AML-193 (cell line): ENCODE data around the gene PPM1B.
"Not testable (repeated sequence)": the region's sequence is repeated elsewhere in the genome, so short reads cannot be mapped to it uniquely, and the experiment has no call there.

Source experiments
- DNase-seq, 2 experiments: peaks; one replicate each; lab custom pipeline; 2025; lab: John Stamatoyannopoulos, UW

The PPM1B gene

DNA sequence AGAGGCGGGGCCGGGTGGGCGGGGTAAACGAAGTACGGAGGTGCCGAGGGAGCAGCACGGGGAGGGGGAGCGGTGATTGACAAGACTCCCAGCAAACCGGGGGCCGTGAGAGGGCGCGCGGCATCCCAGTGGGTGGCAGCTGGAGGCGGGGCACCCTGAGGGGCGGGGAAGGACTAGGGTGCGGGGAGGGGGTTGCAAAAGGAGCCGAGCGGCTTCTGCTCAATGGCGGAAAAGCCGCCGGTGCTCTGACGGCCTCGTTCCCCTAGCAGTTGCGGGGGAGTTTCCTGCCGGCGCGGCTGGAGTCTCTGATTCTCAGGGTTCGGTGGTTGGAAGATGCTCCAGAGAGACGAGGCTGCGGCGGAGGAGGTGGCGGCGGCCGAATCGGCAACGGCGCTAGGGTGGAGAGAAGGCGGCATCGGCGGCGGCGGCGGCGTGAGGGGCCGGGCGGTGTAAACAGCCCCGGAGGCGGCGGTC, at the start of gene PPM1B:
Gene PPM1B (plus strand): TSS at position 195 of the 474 bp plus-strand sequence. CDS start 32,325 bp downstream, outside the sequence.
- DNase-seq: no peak

DNA sequence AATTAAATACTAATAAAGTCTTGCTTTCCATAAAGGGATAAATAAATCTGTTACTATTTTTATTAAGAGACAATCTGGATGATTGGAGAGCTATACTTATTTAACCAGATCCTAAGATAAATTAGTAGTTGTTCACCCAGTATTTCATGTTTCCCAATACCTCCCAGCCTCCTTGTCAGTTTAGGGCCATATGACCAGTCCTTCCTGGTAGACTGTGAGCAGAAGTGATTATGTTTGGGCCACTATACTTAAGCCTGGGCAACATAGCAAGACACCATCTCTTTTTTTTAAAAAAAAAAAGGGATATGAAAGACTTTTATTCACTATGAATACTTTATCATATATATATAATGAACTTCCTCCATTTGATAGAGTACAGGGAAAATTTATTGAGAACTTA, 48.8 kb upstream of the PPM1B start:
- no peak for DNase-seq

DNA sequence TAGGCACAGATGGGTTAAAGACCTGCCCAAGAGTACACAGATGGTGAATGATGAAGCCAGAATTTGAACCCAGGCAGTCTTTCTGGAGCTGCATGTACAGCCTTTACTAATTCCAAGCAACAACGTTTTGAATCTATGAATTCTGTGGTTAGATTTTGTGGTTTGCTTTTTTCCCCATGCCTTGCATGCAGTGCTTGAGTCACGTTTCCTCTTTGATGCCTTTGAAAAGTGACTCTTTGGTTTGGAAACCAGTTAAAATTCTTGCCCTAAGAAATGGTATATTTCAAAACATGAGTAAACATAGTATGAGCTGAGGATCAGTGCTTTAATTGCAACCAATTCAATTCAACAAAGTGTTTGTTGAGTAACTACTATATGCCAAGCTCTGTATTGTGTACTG, 48.2 kb upstream of the PPM1B start:
- peak; percentile 88 to 94 for DNase-seq

DNA sequence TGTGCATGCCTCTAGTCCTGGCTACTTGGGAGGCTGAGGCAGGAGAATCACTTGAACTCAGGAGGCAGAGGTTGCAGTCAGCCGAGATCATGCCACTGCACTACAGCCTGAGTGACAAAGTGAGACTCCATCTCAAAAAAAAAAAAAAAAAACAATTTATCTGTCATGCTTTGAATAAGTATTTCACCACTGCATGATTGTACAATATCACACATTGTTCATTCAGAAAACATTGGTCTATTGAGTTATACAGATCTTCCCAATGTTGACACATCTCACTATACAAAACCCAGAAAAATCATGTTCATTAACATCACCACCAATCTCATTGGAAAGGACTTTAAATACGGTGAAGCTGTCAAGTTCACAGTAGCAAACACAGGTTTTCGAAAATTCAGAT, 46.8 kb upstream of the PPM1B start:
- no peak for DNase-seq

DNA sequence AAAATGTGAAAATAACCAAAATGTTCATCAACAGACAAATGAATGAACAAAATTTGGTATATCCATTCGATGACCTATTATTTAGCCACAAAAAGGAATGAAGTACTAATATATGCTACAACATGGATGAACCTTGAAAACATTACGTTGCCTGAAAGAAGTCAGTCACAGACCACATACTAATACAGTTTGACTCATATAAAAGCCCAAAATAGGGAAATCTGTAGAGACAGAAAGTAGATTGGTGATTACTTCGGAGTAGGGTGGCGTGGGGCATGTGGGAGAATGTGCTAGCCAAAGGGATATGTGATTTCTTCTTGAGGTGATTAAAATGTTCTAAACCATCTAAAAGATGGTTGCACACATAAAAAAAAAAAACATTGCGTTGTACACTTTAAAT, 44.2 kb upstream of the PPM1B start:
- no peak for DNase-seq

DNA sequence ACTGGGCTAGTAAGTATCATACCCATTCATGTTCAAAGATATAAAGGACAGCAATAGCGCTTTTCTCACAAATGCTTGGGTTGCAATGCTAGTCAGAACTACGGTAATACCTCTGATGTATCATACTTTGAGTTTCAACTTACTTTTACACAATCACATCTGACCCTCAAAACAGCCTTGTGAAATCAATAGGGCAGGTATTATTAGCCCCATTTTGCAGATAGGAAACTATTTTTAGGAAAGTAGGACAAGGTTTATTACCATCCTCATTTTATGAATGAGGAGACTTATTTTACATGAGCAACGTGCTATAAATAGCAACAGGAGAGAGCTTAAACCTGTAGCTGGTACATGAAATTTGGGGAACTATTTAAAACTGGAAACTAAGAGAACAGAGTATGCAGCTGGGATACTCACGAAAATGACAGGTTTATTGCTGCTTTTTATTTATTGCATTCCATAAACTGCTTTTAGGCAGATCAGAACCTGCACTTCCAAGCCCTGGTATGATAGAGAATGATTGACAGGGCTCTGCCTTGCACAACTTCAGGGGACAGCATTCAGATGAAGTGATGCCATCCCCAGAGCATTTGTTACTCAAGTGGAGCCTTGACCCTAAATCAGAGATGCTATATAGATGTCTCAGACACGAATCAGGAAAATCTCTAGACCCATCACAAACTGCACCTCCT, 42.4 kb upstream of the PPM1B start:
- DNase-seq: no peak

DNA sequence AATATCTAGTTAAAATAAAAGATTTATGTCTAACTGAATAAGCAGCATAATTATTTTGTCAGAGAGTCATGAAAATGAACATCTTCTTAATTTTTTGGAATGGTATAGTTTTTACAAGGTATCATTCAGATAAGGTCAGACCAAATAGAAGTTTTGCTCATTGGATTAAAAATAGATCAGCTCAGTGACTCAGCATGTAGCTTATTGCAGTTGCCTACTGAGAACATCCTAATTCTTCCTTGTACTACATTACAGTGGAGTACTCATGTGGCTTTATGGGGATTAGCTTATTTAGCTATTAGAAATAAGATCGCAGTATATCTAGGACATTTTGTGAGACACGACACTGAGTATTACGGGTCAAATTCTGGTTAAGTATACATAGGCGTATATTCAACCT, 38.2 kb upstream of the PPM1B start:
- peak in 1 of 2 experiments; percentile 11 for DNase-seq

DNA sequence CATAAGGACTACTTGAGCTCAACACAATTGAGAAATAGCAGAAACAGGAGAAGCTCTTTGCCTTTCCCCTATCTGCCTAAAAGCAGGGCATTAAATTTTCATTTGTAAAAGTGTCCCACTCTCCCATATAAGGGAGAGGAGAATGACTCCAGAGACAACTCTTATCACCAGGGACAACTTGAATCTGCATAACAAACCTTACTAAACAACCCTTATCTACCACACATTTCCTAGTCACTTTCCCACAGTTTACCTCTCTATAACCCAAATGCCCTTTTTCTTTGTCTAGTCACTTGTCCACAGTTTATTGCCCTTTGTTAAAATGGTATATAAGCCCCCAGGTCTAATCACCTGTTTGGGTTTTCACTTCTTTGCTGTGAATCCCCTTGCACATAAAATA, 37.5 kb upstream of the PPM1B start:
- DNase-seq: no peak

DNA sequence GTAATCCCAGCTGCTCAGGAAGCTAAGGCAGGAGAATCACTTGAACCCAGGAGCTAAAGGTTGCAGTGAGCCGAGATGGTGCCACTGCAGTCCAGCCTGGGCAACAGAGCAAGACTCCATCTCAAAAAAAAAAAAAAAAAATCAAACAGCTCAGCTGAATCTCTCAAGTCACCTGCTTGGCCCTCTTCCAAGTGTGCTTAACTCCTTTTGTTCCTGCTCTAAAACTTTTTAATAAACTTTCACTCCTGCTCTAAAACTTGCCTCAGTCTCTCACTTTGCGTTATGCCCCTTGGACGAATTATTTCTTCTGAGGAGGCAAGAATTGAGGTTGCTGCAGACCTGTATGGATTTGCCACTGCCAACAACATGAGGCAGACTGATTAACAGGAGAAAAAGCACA, 35.1 kb upstream of the PPM1B start:
- DNase-seq: not testable (repeated sequence)

DNA sequence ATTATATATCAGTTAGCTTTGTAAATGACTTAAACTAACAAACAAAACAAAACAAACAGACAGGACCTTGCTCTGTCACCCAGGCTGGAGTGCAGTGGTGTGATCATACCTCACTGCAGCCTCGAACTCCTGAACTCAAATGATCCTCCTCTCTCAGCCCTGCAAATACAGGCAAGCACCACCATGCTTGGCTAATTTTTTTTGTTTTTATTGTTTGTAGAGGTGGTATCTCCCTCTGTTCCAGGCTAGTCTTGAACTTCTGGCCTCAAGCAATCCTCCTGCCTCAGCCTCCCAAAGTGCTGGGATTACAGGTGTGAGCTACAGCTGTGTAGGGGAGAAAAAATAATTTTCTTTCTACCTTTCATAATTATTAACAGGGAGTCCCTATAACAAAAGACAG, 33.8 kb upstream of the PPM1B start:
- DNase-seq: no peak

DNA sequence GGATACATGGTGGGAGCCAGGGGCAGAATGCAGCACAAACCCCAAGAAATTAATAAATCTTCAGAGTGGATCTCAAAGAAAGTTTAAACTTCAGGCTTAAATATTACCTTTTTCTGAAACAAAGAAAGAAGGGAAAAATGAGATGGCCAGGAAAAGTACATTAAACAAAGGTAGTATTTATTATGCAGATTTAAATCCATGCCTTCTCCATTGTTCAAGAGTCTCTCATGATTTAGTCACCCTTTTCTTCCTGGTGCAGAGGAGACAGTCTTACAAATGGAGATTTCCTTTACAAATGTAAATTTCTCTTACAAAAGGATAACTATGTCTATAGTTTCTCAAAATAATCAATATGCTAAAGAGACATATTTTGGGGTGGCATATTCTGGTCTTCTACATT, 33.4 kb upstream of the PPM1B start:
- DNase-seq: no peak

DNA sequence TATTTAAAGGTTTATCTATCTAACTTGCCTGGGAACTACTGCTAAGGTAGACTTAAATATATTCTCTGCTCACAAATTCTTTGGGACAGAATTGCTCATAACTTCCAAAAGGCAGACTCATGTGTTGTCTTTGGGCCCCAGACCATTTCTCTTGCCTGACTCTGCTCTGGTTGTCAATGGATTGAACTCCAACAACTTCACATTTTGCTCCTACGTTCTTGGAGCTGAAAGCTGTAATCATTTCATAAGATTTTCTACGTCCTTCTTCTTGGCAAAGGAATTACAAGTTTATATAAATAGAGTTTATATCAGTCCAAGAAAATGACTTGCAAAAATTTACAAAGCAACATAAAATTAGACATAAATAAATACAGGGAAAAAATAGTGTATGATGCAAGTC, 32.9 kb upstream of the PPM1B start:
- no peak for DNase-seq

DNA sequence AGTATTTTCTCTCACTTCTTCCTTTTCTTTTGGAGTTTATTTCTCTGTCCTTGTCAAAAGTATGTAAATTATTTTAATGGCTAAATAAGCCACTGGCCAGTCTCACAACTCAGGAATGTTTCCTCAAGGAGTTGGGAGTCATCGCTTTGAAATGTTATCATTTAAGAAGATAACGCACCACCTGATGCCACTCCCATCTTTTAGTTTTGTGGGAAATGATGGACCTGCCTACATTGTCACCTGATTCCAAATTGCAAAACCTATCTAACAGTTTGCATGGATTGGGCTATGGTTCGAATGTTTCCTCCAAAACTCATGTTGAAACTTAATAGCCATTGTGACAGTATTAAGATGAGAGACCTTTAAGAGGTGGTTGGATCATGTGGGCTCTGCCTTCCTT, 32.4 kb upstream of the PPM1B start:
- DNase-seq: no peak

DNA sequence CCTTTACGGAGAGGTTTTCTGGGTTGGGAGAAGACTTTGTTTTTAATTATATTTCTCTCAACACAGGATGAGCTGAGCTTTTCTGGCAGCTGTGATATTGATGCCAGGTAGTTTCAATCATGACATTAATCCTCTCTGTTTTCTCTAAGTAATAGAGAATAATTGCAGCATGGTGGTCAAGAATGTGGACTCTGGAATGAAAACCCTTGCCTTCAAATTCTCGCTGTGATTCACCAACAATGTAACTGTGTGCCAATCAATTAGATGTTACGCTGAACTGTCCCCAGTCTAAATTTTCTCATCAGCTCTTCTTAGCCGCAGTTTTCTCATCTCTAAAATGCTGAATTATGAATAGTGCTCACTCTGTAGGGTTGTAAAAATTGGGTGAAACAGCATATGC, 31.6 kb upstream of the PPM1B start:
- no peak for DNase-seq

DNA sequence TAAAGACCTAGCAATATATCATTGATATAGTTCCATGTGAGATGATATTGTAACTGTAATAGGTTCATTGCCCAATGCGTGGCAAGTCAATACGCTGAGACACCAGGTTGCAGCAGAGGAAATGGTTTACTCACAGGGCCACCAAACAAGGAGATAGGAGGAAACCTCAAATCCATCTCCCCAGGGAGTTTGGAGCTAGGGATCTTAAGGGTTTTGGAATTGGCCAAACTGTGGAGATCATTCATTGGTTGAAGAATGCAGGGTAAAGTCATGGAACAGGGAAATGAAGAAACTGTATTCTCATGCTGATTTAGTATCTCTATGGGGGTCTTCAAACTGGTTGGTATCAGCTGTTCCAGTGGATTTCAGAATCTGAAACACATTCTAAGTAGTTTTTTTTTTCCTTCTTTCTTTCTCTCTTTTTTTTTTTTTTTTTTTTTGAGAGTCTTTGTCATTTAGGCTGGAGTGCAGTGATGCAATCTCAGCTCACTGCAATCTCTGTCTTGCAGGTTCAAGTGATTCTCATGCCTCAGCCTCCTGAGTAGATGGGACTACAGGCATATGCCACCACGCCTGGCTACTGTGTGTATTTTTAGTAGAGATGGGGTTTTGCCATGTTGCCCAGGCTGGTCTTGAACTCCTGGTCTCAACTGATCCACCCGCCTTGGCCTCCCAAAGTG, 30.7 kb upstream of the PPM1B start:
- DNase-seq: peak in 1 of 2 experiments; percentile 29

DNA sequence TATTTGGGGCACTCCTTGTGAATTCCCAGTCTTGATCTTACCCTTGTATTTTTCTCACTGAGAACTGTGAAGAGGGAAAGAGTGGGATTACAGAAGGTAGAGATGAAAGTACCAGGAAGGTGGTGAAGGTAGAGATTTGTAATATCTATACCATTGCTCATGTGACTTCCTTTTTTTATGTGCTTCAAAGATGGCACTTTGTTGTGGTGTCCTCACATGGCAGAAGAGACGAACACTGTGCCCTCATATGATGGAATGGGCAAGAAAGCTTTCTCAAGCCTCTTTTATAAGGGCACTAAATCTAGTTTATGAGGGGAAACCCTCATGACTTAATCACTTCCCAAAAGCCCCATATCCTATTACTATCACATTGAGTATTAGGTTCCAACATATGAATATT, 28.9 kb upstream of the PPM1B start:
- DNase-seq: no peak

DNA sequence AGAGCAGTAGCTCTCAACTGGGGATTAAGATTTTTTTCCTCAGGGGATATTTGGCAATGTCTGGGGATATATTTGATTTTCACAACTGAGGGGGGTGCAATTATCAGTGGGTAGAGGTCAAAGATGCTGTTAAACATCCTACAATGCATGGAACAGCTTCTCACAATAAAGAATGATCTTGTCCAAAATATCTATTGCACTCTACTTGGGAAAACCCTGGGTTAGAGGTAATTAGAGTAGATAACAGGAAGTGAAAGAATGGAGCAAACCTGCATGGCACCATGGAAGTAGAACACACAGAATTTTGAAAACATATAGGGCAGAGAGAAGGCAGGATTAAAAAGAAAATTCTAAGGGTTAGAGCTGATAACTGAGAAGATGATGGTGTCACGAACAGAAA, 26.4 kb upstream of the PPM1B start:
- no peak for DNase-seq

DNA sequence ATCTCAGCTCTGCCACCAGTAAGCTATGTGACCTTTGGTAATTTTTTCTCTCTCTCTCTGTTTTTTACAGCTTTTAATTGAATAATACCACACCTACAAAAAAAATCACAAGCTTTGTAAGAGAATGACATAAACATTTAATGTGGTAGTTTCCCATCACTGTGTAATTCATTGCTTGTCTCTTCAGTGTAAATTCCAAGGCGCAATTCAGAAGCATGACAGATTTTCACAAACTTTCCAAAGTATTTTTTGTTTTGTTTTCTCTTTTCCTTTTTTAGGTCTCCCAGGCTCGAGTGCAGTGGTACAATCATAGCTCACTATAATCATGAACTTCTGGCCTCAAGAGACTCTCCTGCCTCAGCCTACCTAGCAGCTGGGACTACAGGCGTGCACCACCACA, 25.0 kb upstream of the PPM1B start:
- no peak for DNase-seq

DNA sequence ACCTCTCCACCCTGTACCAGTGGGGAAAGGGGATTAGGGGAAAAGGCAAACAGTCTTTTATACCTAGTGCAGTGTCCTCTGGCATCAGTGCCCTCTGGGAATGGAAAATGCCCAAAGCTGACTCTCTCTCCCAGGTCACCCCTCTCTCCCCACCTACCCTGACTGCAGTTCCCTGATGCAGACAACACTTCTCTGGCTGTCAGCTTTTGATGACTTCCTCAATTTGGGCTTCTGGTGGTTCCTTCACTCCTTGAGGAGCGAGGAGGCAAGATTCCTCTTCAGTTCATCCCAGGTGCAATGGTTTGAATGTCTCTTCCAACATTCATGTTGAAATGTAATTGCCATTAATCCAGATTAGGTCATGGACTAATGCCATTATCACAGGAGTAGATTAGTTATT, 19.7 kb upstream of the PPM1B start:
- DNase-seq: no peak

DNA sequence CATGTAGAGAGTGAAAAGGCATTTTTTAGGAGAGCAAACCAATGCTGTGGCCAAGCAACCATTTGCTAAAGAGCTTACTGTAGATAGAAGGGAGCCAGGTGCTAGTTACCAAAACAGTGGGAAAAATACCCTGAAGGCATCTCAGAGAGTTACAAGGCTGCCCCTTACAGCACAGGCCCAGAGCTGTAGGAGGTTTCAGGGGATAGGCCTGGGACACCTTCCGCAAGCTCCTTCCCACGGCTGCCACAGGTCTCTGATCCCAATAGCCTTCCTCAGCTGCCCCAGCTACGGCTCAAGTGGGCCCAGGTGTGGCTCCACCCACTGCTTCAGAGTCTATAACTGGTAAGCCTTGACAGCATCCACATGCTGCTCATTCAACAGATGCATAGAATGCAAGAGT, 18.2 kb upstream of the PPM1B start:
- no peak for DNase-seq

DNA sequence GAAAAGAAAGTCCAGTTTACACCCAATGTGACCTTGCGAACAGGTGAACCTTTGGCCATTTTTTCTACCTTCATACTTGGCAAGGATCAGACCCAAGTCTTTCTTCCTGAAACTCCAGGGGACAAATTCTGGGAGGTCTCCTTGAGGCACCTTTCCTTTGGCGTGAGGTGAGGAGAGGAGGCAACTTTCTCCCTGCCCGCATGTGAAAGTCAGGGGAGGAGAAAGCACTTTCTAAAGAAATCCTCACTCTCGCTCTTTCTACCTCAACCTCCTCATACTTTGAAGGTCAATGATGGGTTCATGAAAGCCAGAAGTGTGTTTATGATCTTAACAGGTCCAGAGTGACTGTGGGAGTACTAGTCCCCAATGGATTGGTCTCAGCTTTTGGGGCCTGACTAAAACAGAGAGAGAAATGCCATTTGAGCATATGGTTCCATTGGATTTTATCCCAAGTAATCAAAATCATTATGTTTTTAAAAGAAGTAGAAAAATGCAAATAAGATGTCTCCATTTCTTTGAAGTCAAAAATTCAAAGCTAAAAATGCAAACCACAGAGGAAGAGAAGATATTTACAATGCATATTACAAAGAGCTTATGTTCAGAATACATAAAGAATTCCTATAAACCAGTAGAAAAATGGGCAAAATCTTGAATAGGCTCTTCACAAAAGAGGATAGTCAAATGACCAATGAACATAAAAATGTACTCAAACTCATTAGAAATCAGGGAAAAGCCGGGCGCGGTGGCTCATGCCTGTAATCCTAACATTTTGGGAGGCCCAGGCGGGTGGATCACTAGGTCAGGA, 15.6 kb upstream of the PPM1B start:
- DNase-seq: no peak

DNA sequence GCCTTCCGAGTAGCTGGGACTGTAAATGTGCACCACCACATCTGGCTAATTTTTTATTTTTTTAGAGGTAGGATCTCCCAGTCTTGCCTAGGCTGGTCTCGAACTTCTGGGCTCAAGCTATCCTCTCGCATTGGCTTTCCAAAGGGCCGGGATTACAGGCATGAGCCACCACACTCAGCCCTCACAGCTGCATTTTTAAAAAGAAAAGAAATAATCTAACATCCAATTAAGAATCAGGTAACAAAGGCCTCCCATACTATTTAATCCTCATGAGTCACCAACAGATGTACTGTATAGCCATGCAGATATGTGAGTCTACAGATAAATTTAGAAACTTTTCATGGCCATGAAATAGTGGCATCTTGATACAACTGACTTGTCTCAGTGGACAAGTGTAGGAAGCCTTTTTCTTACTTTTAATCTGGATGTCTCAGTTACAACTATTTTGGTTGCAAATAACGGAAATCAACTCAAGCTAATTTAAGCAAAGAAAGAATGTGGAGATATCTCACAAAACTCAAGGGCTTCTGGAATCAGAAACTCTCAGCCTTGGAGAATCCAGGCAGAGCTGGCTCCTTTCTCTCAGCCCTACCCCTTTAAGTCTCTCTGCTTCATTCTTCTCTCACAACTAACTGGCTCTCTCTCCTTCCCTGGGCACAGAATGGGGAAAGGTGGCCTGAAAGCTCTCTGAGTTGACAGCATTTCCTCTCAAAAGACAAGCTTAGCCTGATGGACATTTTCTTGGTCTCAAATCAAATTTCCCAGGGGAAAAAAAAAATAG, 12.8 kb upstream of the PPM1B start:
- DNase-seq: no peak
